ENCODE results near the gene ACOX2. TPM values are rescaled to one million over a fixed set of nuclear protein-coding genes. Genes with fewer than 3 reads are reported as not detected.

Gene ACOX2
- total RNA-seq, 2 experiments from 2014 or later, result not detected

GRCh38 chr3:58521336-58521670, 15.7 kb downstream of the ACOX2 start:
- ChIA-PET CTCF (interaction anchor here (1.0 to 1.5 kb wide), 2 partner anchors 26 to 30 kb away, joined by 4 read pairs; no protein-coding TSS in a partner anchor), POLR2A (no interaction called here)
- DNase-seq, result no peak
- H3K27ac Mint-ChIP-seq, result no peak overlapping the region
- no peak overlapping the region for H3K4me3 Mint-ChIP-seq
- no peaks in the 10 kb centered on the region for H3K36me3 Mint-ChIP-seq (ENCODE audit: low read depth)
- no peak for ATAC-seq
- no peaks in the 10 kb centered on the region for H3K4me1 Mint-ChIP-seq
- no peaks in the 10 kb centered on the region for H3K9me3 Mint-ChIP-seq (ENCODE audit: low read depth)
- intact Hi-C loops (cut with DNase I, micrococcal nuclease), result no loop called here
- no peaks in the 10 kb centered on the region for H3K27me3 Mint-ChIP-seq

- H3K4me3 Mint-ChIP-seq, result no peak overlapping the region
- POLR2A ChIA-PET, result no interaction called here
Observed at GRCh38 chr3:58520403-58521335, 16.3 kb downstream of the ACOX2 start.

DNA sequence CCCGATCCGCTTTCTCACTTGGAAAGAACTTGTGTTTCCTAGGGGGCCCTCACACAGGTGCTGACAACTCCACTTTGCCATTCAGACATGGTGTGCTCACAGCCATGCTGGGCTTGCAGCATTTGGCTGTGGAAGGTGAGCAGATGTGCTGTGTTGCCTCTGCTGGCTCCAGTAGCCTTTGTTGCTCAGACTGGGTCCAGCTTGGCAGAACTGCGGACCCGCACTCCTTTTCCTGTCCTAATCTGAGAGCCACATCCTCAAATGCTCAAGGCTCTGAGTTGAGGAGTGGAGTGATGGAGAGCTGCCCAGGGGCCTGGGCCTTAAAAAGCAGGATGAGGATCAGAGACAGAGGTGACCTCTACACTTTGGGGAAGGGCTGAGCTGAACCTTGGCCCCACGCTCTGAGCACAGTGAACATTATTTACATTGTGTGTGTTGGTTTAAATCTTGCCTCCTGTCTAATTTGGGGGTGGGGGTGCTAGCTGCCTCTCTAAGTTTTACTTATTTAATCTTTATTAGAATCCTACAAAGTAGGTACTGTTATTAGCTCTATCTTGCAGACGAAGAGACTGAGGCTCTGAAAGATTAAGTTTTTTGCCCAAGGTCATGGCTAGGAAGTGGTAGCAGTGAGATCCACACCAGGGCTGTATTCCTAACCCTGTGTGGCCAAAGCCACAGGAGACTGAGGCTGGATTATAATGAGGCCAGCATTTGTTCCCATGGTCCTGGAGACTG, 17.2 kb downstream of the ACOX2 start:
- Mint-ChIP-seq H3K4me3 (no peak overlapping the region), H3K4me1 (no peaks in the 10 kb centered on the region), H3K27ac (no peak overlapping the region), H3K9me3 (ENCODE audit: low read depth) (no peaks in the 10 kb centered on the region), H3K27me3 (no peaks in the 10 kb centered on the region), H3K36me3 (ENCODE audit: low read depth) (no peaks in the 10 kb centered on the region)
- ATAC-seq (no peak), DNase-seq (no peak)
- POLR2A ChIA-PET, result no interaction called here
- CTCF ChIA-PET, result interaction anchor here (0.7 to 1.0 kb wide), 2 partner anchors 9 to 23 kb away, joined by 3 read pairs; no protein-coding TSS in a partner anchor
- intact Hi-C loops (cut with DNase I, micrococcal nuclease), result no loop called here

More at GRCh38 chr3:58520403-58521335, 16.3 kb downstream of the ACOX2 start:
- Mint-ChIP-seq H3K36me3 (ENCODE audit: low read depth) (no peaks in the 10 kb centered on the region), H3K4me1 (no peaks in the 10 kb centered on the region), H3K27ac (no peak overlapping the region), H3K27me3 (no peaks in the 10 kb centered on the region), H3K9me3 (ENCODE audit: low read depth) (no peaks in the 10 kb centered on the region)
- DNase-seq, result no peak
- no peak for ATAC-seq
- intact Hi-C loops (cut with DNase I, micrococcal nuclease), result no loop called here
- CTCF ChIA-PET, result interaction anchor here (0.6 to 1.5 kb wide), 5 partner anchors 22 to 363 kb away, joined by 3 to 4 read pairs (median 3); no protein-coding TSS in a partner anchor

GRCh38 chr3:58518291-58518789, 18.6 kb downstream of the ACOX2 start:
- H3K27ac Mint-ChIP-seq, result no peak overlapping the region
- no peaks in the 10 kb centered on the region for H3K4me1 Mint-ChIP-seq
- H3K36me3 Mint-ChIP-seq (ENCODE audit: low read depth), result no peaks in the 10 kb centered on the region
- POLR2A ChIA-PET, result no interaction called here
- intact Hi-C loops (cut with DNase I, micrococcal nuclease), result no loop called here
- no peak for DNase-seq
- CTCF ChIA-PET, result interaction anchor here (1.0 to 1.1 kb wide), 3 partner anchors 11 to 23 kb away, joined by 3 to 6 read pairs (median 3); no protein-coding TSS in a partner anchor
- H3K4me3 Mint-ChIP-seq, result no peak overlapping the region
- H3K9me3 Mint-ChIP-seq (ENCODE audit: low read depth), result no peaks in the 10 kb centered on the region
- ATAC-seq, result no peak
- H3K27me3 Mint-ChIP-seq, result no peaks in the 10 kb centered on the region

DNA sequence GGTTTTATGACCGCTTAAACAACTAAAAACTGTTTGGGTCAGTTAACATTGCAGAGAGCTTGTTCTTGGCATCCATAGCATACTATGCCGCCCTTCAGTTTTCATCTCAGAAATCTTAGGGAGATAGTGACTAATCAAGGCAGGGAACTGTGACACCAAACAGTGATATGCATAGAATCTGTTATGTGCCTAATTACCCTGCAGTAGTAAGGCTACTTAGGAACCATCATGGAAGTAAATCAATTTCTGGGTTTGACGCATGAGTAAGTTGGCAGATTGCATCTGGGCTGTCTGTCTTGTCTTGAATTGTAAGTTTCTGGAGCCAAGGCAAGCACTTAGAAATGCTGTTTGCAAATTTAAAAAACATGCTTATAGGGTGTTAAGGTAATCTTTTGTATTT, 22.6 kb downstream of the ACOX2 start:
- POLR2A ChIA-PET, result no interaction called here
- Mint-ChIP-seq H3K9me3 (ENCODE audit: low read depth) (no peaks in the 10 kb centered on the region), H3K4me3 (no peak overlapping the region), H3K27ac (no peak overlapping the region), H3K4me1 (no peaks in the 10 kb centered on the region), H3K27me3 (no peaks in the 10 kb centered on the region), H3K36me3 (ENCODE audit: low read depth) (no peaks in the 10 kb centered on the region)
- no peak for ATAC-seq
- CTCF ChIA-PET, result interaction anchor here (0.5 kb wide), 1 partner anchor 1591 kb away, joined by 3 read pairs; no protein-coding TSS in a partner anchor
- DNase-seq, result no peak
- intact Hi-C loops (cut with DNase I, micrococcal nuclease), result no loop called here

GRCh38 chr3:58508437-58508836, 28.6 kb downstream of the ACOX2 start:
- H3K36me3 Mint-ChIP-seq (ENCODE audit: low read depth), result peaks cover 1% of the 10 kb centered on the region
- H3K4me3 Mint-ChIP-seq, result no peak overlapping the region
- ATAC-seq (no peak), DNase-seq (no peak)
- CTCF ChIA-PET, result interaction anchor here (0.7 to 1.0 kb wide), 2 partner anchors 43 to 45 kb away, joined by 3 to 5 read pairs; no protein-coding TSS in a partner anchor
- H3K27me3 Mint-ChIP-seq, result no peaks in the 10 kb centered on the region
- POLR2A ChIA-PET, result no interaction called here
- H3K9me3 Mint-ChIP-seq (ENCODE audit: low read depth), result no peaks in the 10 kb centered on the region
- H3K27ac Mint-ChIP-seq, result no peak overlapping the region
- intact Hi-C loops (cut with DNase I, micrococcal nuclease), result no loop called here
- no peaks in the 10 kb centered on the region for H3K4me1 Mint-ChIP-seq

DNA sequence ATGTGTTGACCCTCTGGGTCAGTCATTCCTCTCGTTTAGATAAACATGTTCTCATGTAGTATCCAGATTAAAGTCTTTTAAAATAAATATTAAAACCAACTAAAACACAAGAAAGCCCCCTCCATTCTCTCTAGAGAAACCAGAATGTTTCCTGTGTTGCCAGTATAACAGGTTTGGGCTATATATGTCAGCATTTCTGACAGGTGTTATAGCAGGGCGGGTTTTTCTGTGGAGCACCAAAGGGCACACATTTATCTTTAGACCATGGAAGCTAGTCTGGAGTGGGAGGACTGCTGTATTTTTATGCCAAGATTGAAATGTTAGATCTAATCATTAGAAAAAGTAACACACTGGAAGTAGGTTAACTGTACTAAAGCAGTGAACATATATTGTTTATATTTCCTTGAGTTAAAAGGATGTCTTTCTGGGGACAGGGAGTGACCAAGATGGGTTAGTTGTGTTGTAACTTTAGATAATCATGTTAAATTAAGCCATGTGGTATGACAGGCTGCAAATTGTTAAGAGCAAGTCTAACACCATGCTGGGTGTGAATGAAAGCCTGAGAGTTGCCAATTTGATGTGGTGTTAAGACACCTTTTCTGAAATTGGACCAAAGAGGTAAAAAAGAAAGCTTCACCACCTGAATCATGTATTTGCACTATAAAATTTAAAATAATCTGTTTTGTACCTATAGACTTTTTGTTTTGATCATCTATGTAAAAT, 29.5 kb downstream of the ACOX2 start:
- Mint-ChIP-seq H3K4me1 (no peaks in the 10 kb centered on the region), H3K36me3 (ENCODE audit: low read depth) (peaks cover 3% of the 10 kb centered on the region), H3K27ac (no peak overlapping the region), H3K4me3 (no peak overlapping the region), H3K27me3 (no peaks in the 10 kb centered on the region), H3K9me3 (ENCODE audit: low read depth) (no peaks in the 10 kb centered on the region)
- ChIA-PET CTCF (interaction anchor here (0.6 to 1.0 kb wide), 4 partner anchors 11 to 93 kb away, joined by 3 to 6 read pairs (median 4); no protein-coding TSS in a partner anchor), POLR2A (no interaction called here)
- intact Hi-C loops (cut with DNase I, micrococcal nuclease), result no loop called here
- ATAC-seq (no peak), DNase-seq (no peak)

DNA sequence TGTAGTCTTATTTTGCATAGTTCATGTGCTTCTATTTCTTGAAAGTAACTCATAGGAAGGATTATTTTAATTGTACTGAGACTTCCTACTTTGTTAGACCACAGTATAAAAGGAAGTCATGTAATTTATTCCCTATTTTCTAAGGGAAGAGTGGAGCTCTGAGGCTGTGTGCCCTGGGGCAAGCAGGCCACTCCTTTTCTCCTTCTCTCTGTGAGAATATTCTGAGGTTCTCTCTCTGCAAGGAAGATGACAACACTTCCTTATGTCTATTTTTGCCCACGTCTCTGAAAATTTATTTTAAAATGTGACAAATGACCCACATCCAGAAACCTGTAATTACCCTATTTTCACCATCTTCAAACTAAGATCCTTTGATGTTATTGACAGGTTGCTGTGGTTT, 34.1 kb downstream of the ACOX2 start:
- Mint-ChIP-seq H3K4me1 (peaks cover 6% of the 10 kb centered on the region), H3K27ac (no peak overlapping the region), H3K36me3 (ENCODE audit: low read depth) (peaks cover 14% of the 10 kb centered on the region), H3K4me3 (no peak overlapping the region), H3K27me3 (no peaks in the 10 kb centered on the region), H3K9me3 (ENCODE audit: low read depth) (no peaks in the 10 kb centered on the region)
- ATAC-seq (no peak), DNase-seq (no peak)
- POLR2A ChIA-PET, result no interaction called here
- intact Hi-C loops (cut with DNase I, micrococcal nuclease), result no loop called here
- CTCF ChIA-PET, result interaction anchor here (1.3 kb wide), 1 partner anchor 28 kb away, joined by 4 read pairs; no protein-coding TSS in a partner anchor

- peaks cover 49% of the 10 kb centered on the region for H3K4me1 Mint-ChIP-seq
Observed at GRCh38 chr3:58497097-58497496, 39.9 kb downstream of the ACOX2 start.

DNA sequence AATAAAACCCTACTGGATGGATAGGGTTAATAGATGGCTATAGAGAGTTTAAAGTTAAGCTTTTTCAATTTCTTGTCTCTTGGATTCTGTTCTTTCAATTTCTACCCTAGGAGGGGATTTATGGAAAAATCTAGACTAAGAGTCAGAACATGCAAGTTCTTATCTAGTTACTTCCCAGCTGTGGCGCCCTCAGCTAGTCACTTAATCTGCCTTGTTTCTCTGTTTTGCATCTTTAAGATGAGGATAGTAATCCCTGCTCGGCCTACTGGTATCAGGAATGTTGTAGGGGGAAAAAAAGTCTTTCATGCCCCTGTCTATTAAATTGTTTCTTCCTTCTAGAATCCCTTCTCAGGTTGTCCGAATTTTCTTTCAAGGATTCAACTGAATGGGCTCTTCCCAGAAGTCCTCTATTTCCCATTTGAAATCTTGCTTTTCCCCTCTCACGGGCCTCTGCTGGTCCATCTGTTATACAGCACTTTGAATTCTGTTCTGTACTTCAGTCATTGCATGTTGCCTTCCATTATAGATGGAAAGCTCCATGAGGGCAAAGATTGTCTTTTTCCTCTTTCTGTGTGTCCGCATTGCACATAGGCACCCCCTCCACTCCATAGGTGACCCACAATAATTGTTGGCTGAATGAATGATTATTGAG, 40.7 kb downstream of the ACOX2 start:
- ChIA-PET CTCF (interaction anchor here (0.6 to 1.7 kb wide), 5 partner anchors 26 to 1047 kb away, joined by 3 to 6 read pairs (median 4); no protein-coding TSS in a partner anchor), POLR2A (no interaction called here)
- DNase-seq (no peak), ATAC-seq (no peak)
- Mint-ChIP-seq H3K4me1 (peaks cover 52% of the 10 kb centered on the region), H3K4me3 (no peak overlapping the region), H3K9me3 (ENCODE audit: low read depth) (no peaks in the 10 kb centered on the region), H3K27ac (no peak overlapping the region), H3K36me3 (ENCODE audit: low read depth) (peaks cover 10% of the 10 kb centered on the region), H3K27me3 (no peaks in the 10 kb centered on the region)
- intact Hi-C loops (cut with DNase I, micrococcal nuclease), result no loop called here

More at GRCh38 chr3:58497097-58497496, 39.9 kb downstream of the ACOX2 start:
- ChIA-PET POLR2A (no interaction called here), CTCF (interaction anchor here (0.6 to 1.1 kb wide), 3 partner anchors 35 to 191 kb away, joined by 3 to 4 read pairs (median 4); partner anchors contain the start of genes HTD2 and RPP14)
- H3K4me3 Mint-ChIP-seq, result no peak overlapping the region
- H3K27ac Mint-ChIP-seq, result no peak overlapping the region
- peaks cover 10% of the 10 kb centered on the region for H3K36me3 Mint-ChIP-seq (ENCODE audit: low read depth)
- H3K9me3 Mint-ChIP-seq (ENCODE audit: low read depth), result no peaks in the 10 kb centered on the region
- no peak for DNase-seq
- intact Hi-C loops (cut with DNase I, micrococcal nuclease), result no loop called here
- ATAC-seq, result no peak
- no peaks in the 10 kb centered on the region for H3K27me3 Mint-ChIP-seq

All from activated CD4-positive, alpha-beta T cell treated with anti-CD3 and anti-CD28 coated beads for 36 hours (primary cell).